Osteocyte (in vitro differentiated cells): ENCODE measurements around the gene EDIL3. TPM values are rescaled to one million over a fixed set of nuclear protein-coding genes. Genes with fewer than 3 reads are reported as not detected.

Source experiments
- DNase-seq: peaks from one replicate; pipeline ENCODE4 v3.0.0; 2021; ENCODE audit warnings: mixed read lengths; ENCODE audit not compliant: unreplicated experiment; ENCODE audit errors: extremely low spot score
- H3K27ac Mint-ChIP-seq: one replicate; pipeline ENCODE4 v1.8.0; 2021; ENCODE audit warnings: mild to moderate bottlenecking, mixed read lengths; ENCODE audit not compliant: unreplicated experiment
- H3K27me3 Mint-ChIP-seq: one replicate; pipeline ENCODE4 v1.8.0; 2021; ENCODE audit warnings: mixed read lengths; ENCODE audit not compliant: unreplicated experiment
- H3K36me3 Mint-ChIP-seq: one replicate; pipeline ENCODE4 v1.8.0; 2021; ENCODE audit warnings: mixed read lengths; ENCODE audit not compliant: unreplicated experiment
- H3K4me1 Mint-ChIP-seq: one replicate; pipeline ENCODE4 v1.8.0; 2021; ENCODE audit warnings: mixed read lengths; ENCODE audit not compliant: unreplicated experiment
- H3K4me3 Mint-ChIP-seq: one replicate; pipeline ENCODE4 v1.8.0; 2021; ENCODE audit warnings: mild to moderate bottlenecking, moderate library complexity, mixed read lengths; ENCODE audit not compliant: unreplicated experiment
- H3K9me3 Mint-ChIP-seq: one replicate; pipeline ENCODE4 v1.8.0; 2021; ENCODE audit warnings: mixed read lengths; ENCODE audit not compliant: unreplicated experiment
- CTCF ChIP-seq: fragments of 200-600 bp; sonication (generic); IDR thresholded peaks from 2 replicates; pipeline ENCODE4 v1.5.0; 2021; ENCODE audit warnings: antibody characterized with exemption, mild to moderate bottlenecking, moderate library complexity
- total RNA-seq: library from RNA; stranded (reverse); gene quantifications from 2 replicates; pipeline ENCODE4 v1.2.1, GENCODE V29; 2021

Gene EDIL3
- total RNA-seq, 1 donor from 2014 or later = 470 TPM

DNA sequence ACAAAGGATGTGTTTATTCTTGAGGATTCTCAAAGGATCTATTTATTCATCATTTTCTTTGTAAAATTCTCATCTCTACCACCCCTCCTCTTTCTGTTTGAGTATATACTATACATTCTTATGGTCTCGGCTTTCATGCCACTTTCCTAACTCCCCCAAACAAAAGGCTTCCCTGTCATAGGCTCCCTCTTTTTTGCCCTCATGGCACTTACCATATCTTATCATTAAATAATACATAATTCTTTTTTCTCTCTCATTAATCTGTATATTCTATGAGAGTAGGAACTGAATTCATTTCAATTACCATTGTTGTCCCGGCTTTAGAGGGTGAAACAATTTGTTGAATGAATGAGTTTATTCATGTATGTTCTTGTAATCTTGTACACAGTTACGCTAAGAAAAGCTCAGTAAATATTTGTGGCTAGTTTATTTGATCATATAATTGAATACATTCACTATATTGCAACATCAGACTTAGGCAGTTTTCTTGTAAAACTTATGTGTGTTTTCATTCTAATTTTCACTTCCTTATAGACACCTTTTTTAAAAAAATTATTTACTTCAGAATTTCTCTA, 254.6 kb downstream of the EDIL3 start:
- no peak for DNase-seq
- Mint-ChIP-seq H3K4me1 (peaks cover 14% of the 10 kb centered on the region), H3K9me3 (peaks cover 6% of the 10 kb centered on the region), H3K27ac (no peak overlapping the region), H3K27me3 (no peaks in the 10 kb centered on the region), H3K36me3 (peaks cover 32% of the 10 kb centered on the region), H3K4me3 (no peak overlapping the region)
- no peak for TF ChIP-seq CTCF

DNA sequence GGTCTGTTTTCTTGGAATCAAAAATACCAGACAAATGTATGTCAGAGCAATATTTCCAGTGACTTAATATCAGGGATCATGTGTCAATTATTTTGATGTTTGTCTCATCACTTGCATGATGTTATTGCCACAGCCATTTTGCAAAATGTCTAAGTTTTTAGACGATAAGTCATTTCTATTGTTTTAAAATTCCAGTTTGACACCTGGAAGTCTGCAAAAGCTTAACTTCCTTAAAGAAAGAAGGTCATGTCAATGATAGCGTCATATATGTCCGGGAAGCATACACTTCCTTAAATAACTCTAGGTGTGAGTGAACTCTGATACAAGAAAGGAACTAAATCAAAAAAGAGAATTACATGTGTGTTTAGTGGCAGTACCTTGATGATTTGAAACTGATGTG, 259.5 kb downstream of the EDIL3 start:
- no peak for TF ChIP-seq CTCF
- peaks cover 12% of the 10 kb centered on the region for H3K4me1 Mint-ChIP-seq
- no peak for DNase-seq
- peaks cover 6% of the 10 kb centered on the region for H3K9me3 Mint-ChIP-seq
- H3K27me3 Mint-ChIP-seq = no peaks in the 10 kb centered on the region
- H3K4me3 Mint-ChIP-seq = no peak overlapping the region
- no peak overlapping the region for H3K27ac Mint-ChIP-seq
- peaks cover 40% of the 10 kb centered on the region for H3K36me3 Mint-ChIP-seq

DNA sequence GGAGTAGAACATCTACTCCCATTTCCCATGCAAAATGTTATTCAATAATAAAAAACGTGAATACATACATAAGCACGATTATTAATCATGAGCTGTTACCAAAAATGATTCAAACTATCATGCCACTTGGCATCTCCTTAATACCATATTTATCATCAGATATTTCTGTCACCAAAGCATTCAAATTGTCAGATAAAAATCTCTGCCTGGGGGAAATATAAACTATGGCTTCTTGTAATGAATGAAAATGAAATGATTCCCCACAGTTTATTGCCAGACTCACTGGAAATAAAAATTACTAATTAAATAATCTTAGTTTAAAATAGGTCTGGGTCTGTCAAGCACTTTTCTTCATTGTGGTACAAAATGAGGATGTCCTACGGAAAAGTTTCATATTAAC, 265.4 kb downstream of the EDIL3 start:
- TF ChIP-seq CTCF = no peak
- no peak overlapping the region for H3K27ac Mint-ChIP-seq
- H3K36me3 Mint-ChIP-seq = peaks cover 12% of the 10 kb centered on the region
- H3K4me3 Mint-ChIP-seq = no peak overlapping the region
- peaks cover 24% of the 10 kb centered on the region for H3K4me1 Mint-ChIP-seq
- H3K27me3 Mint-ChIP-seq = no peaks in the 10 kb centered on the region
- no peaks in the 10 kb centered on the region for H3K9me3 Mint-ChIP-seq
- no peak for DNase-seq

GRCh38 chr5:84118551-84118950, 266.1 kb downstream of the EDIL3 start:
- Mint-ChIP-seq H3K4me1 (peaks cover 29% of the 10 kb centered on the region), H3K9me3 (no peaks in the 10 kb centered on the region), H3K4me3 (no peak overlapping the region), H3K36me3 (peaks cover 15% of the 10 kb centered on the region), H3K27me3 (no peaks in the 10 kb centered on the region), H3K27ac (no peak overlapping the region)
- no peak for TF ChIP-seq CTCF
- DNase-seq = no peak

- DNase-seq = no peak
- peaks cover 26% of the 10 kb centered on the region for H3K36me3 Mint-ChIP-seq
- no peaks in the 10 kb centered on the region for H3K27me3 Mint-ChIP-seq
- H3K4me1 Mint-ChIP-seq = peaks cover 31% of the 10 kb centered on the region
- H3K27ac Mint-ChIP-seq = peak overlapping the region; percentile 46
- no peak for TF ChIP-seq CTCF
- no peaks in the 10 kb centered on the region for H3K9me3 Mint-ChIP-seq
- no peak overlapping the region for H3K4me3 Mint-ChIP-seq
Observed at GRCh38 chr5:84115727-84116126, 269.0 kb downstream of the EDIL3 start.
